Measurements from ENCODE around the gene ACAA1. TPM values are rescaled to one million over a fixed set of nuclear protein-coding genes. Genes with fewer than 3 reads are reported as not detected.

The ACAA1 gene
- total and polyA plus RNA-seq, 9 of the 15 experiments (the other 6 are each of a cell fraction or from before 2014, with no cell fraction given) = 4.0 to 88.9 (median 57.2) TPM

DNA sequence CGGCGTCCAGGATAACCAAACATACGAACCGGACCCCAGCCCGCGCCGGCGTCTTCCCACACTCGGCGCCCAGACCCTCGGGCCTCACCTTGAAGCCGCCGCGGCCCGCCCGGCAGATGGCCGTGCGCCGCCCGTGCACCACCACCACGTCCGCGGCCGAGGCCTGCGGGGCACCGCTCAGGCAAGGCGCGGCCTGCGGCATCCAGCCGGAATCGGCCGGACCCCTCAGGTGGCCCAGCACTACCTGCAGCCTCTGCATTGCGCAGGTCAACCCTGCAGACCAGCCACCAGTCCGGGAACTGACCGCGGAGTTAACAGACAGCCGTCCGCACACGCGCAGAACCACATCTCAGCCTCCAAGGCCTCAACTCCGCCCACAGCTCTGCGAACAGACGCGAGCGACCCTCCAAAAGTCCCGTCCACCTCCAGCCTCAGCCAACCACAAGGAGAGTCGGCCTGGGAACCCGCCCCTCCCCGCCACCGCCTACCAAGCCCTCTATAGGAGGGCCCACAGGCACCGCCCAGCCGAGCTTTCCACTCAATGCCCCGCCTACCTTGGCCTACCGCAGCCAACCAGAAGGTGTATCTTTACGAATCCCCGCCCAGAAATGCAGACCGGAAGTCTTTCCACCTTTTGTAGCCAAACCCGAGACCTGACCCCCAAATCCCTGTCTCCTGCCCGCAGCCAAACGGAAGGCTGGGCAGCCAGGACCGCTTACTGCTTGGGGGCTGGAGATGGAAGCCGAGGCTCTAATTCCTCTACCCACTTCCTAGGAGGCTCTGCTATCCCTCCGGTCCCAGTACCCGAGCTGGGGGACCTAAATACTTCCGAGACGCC lies at the start of gene ACAA1 (continued):
- TF ChIP-seq, protein P1, sequence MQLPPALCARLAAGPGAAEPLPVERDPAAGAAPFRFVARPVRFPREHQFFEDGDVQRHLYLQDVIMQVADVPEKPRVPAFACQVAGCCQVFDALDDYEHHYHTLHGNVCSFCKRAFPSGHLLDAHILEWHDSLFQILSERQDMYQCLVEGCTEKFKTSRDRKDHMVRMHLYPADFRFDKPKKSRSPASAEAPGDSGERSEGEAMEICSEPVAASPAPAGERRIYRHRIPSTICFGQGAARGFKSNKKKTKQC (CRISPR knock-in tag; IDR thresholded peaks at IDR 0.05) = peak; percentile 75; the same call in 1 of the 2 replicates
- TF ChIP-seq XRCC3 (IDR thresholded peaks at IDR 0.05) (no peak), BRD9 (IDR thresholded peaks at IDR 0.05; ENCODE audit: low read depth, partially characterized antibody) (no peak), CTBP1 (IDR thresholded peaks at IDR 0.05; ENCODE audit: borderline replicate concordance) (peak; percentile 77), ZFX (CRISPR knock-in tag; IDR thresholded peaks at IDR 0.05) (peak; percentile 96), KDM2B (CRISPR knock-in tag; IDR thresholded peaks at IDR 0.05) (0 out of 2 replicates have a peak, but pooled peaks have one; percentile 80), MBD2 (IDR thresholded peaks at IDR 0.05; ENCODE audit: borderline replicate concordance, low read depth) (peak; percentile 75; the same call in 1 of the 2 replicates), ZNF584 (CRISPR knock-in tag; IDR thresholded peaks at IDR 0.05; ENCODE audit: low read depth) (no peak), MEF2A (IDR thresholded peaks at IDR 0.05; ENCODE audit: control insufficient read depth, low read depth, low read length) (no peak), FOXK1 (CRISPR knock-in tag; IDR thresholded peaks at IDR 0.05; ENCODE audit: borderline replicate concordance) (no peak), CXXC5 (CRISPR knock-in tag; IDR thresholded peaks at IDR 0.05) (peak; percentile 38; the same call in 1 of the 2 replicates), MEIS2 (IDR thresholded peaks at IDR 0.05; ENCODE audit: partially characterized antibody) (peak; percentile 60), PRDM10 (IDR thresholded peaks at IDR 0.05; ENCODE audit: partially characterized antibody) (no peak), ELF2 (CRISPR knock-in tag; IDR thresholded peaks at IDR 0.05) (peak; percentile 72; the same call in 1 of the 2 replicates), DIDO1 (tag; IDR thresholded peaks at IDR 0.05; ENCODE audit: low read depth) (no peak), POLR2AphosphoS2 (IDR thresholded peaks at IDR 0.05; ENCODE audit: low read length) (peak; percentile 73; the same call in 1 of the 2 replicates), PHF20 (IDR thresholded peaks at IDR 0.05; ENCODE audit: partially characterized antibody) (peak; percentile 37), EHMT2 (IDR thresholded peaks at IDR 0.05) (no peak), HEY1 (CRISPR knock-in tag; IDR thresholded peaks at IDR 0.05; ENCODE audit: borderline replicate concordance) (no peak), SMAD2 (IDR thresholded peaks at IDR 0.05; ENCODE audit: low read depth, low read length) (no peak)
- TF ChIP-seq, protein P2, sequence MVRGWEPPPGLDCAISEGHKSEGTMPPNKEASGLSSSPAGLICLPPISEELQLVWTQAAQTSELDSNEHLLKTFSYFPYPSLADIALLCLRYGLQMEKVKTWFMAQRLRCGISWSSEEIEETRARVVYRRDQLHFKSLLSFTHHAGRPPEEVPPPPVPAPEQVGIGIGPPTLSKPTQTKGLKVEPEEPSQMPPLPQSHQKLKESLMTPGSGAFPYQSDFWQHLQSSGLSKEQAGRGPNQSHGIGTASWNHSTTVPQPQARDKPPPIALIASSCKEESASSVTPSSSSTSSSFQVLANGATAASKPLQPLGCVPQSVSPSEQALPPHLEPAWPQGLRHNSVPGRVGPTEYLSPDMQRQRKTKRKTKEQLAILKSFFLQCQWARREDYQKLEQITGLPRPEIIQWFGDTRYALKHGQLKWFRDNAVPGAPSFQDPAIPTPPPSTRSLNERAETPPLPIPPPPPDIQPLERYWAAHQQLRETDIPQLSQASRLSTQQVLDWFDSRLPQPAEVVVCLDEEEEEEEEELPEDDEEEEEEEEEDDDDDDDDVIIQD (CRISPR knock-in tag; IDR thresholded peaks at IDR 0.05) = peak; percentile 5; the same call in 1 of the 2 replicates
- TF ChIP-seq, protein P3, sequence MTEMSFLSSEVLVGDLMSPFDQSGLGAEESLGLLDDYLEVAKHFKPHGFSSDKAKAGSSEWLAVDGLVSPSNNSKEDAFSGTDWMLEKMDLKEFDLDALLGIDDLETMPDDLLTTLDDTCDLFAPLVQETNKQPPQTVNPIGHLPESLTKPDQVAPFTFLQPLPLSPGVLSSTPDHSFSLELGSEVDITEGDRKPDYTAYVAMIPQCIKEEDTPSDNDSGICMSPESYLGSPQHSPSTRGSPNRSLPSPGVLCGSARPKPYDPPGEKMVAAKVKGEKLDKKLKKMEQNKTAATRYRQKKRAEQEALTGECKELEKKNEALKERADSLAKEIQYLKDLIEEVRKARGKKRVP (CRISPR knock-in tag; IDR thresholded peaks at IDR 0.05) = peak; percentile 67; the same call in 1 of the 2 replicates

Measured in K562 (cell line).